WTC11 (cell line): ENCODE data around the gene FAM43A.

Experiments used
- CREB1 ChIP-seq: sonication (generic); formaldehyde crosslinking; IDR thresholded peaks from 2 replicates; pipeline ENCODE4 v1.8.0; 2023; ENCODE audit warnings: mild to moderate bottlenecking, missing genetic modification reagents
- GRHL2 ChIP-seq: fragments of 250-450 bp; sonication (Bioruptor Pico); IDR thresholded peaks from 2 replicates; pipeline ENCODE4 v1.8.0; 2022; ENCODE audit warnings: mild to moderate bottlenecking, moderate library complexity; ENCODE audit not compliant: insufficient replicate concordance, severe bottlenecking
- ZNF232 ChIP-seq: sonication (generic); formaldehyde crosslinking; IDR thresholded peaks from 2 replicates; pipeline ENCODE4 v1.8.0; 2022; ENCODE audit warnings: mild to moderate bottlenecking, missing genetic modification reagents
- TF ChIP-seq, protein P1 (sequence below): fragments of 200-600 bp; IDR thresholded peaks from 2 replicates; pipeline ENCODE4 v1.8.0; 2022; ENCODE audit warnings: antibody characterized with exemption

DNA sequence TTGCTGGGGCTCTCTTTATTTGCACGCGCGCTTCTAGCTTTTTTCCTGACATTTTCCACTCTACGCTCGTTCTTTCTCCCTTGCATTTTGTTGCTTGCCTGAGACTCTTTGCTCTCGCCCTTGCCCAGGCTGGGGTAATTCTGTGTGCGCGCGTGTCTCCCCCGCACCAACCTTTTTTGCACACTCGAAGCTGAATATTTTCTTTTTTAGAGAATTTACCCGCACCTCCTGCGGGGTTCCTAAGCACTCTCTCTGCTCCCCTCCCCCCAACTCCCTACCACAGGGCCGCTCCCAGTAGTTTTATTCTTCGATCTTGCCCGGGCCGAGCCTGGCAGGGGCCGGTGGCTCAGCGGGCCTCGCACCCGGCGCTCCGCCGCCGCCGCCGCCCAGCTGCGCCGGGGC, 732 bp downstream of the FAM43A start:
- TF ChIP-seq, protein P1, sequence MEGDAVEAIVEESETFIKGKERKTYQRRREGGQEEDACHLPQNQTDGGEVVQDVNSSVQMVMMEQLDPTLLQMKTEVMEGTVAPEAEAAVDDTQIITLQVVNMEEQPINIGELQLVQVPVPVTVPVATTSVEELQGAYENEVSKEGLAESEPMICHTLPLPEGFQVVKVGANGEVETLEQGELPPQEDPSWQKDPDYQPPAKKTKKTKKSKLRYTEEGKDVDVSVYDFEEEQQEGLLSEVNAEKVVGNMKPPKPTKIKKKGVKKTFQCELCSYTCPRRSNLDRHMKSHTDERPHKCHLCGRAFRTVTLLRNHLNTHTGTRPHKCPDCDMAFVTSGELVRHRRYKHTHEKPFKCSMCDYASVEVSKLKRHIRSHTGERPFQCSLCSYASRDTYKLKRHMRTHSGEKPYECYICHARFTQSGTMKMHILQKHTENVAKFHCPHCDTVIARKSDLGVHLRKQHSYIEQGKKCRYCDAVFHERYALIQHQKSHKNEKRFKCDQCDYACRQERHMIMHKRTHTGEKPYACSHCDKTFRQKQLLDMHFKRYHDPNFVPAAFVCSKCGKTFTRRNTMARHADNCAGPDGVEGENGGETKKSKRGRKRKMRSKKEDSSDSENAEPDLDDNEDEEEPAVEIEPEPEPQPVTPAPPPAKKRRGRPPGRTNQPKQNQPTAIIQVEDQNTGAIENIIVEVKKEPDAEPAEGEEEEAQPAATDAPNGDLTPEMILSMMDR, result no peak
- TF ChIP-seq CREB1 (no peak), ZNF232 (CRISPR knock-in tag) (no peak), GRHL2 (no peak)
